NCI-H1417 treated with DMSO at 0.1 percent for 48 hours (cell line): Measurements from ENCODE around the gene IGF2BP1.
"Not testable (repeated sequence)": the region's sequence is repeated elsewhere in the genome, so short reads cannot be mapped to it uniquely, and the experiment has no call there.

Experiments
- DNase-seq: peaks from one replicate; lab custom pipeline; 2025; lab: John Stamatoyannopoulos, UW

Gene IGF2BP1

GRCh38 chr17:48995974-48996721 lies 1.0 kb upstream of the IGF2BP1 start:
- no peak for DNase-seq

- no peak for DNase-seq
Observed at GRCh38 chr17:48996722-48997102, 473 bp upstream of the IGF2BP1 start.

DNA sequence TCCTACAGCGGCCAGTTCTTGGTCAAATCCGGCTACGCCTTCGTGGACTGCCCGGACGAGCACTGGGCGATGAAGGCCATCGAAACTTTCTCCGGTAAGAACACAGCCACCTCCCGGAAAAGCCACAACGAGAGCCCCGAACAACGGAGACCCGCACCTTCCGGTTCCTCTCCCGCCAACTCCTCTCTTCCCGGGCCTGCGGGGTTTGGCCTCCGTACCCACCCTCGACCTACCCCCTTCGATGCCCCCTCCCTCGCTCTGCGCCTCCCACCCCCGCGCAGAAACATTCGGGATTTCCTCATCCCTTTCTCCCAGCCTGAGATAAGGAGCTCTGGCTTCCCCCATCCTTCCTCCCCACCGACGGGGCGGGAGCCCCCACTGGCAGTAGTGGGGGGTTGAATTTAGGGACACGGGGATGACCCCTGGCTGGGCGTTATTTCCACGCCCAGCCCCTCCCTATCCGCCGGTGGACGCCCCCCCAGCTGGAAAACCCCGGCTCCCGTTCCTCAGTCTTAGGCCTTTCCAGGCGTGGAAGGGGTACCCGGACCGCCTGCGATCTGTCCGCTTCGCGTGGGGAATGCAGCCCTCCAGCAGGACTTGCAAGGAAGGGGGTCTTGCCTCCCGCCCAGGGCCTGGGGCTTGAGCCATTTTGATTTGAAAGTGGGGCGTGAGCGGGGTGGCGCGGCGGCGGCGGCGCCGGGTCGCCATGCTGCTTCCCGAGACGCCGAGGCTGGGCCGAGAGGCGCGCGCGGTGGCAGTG lies 822 bp downstream of the IGF2BP1 start:
- DNase-seq, result no peak

DNA sequence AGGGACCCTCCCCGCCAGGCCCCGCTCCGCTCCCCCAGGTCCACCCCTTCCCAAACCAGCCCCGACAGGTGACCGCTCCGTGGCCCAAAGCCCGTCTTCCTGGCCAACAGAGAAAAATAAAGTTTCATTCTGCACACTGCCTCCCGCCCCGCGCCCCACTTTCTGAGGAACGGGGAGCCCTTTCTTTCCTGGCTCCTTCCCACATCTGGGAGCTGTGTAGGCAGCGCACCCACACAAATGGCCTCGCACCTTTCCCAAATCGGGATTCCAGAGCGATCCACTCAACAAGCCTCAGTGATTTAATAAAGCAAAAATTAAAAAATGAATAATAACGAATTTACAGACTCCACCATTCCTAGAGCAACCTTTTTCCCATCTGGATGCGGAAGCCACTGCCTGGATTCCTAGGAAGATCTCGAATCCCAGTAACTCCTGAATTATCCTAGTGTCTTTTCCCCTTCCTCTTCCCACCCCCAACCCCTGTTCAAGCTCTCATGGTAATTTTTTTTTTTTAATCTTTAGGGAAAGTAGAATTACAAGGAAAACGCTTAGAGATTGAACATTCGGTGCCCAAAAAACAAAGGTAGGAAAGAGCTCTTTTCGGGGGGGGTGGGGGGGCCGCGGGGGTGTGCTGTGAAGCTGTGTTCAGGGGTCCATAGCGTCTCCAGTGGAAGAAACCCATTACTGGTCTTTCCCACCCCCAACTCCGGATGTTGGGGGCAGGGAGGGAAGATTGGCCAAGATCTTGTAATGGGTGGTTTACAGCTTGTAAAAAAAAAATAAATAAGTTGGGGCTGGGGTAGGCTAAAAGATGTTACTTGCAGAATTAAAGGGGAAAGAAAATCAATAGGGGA lies 1.6 kb downstream of the IGF2BP1 start:
- no peak for DNase-seq

DNA sequence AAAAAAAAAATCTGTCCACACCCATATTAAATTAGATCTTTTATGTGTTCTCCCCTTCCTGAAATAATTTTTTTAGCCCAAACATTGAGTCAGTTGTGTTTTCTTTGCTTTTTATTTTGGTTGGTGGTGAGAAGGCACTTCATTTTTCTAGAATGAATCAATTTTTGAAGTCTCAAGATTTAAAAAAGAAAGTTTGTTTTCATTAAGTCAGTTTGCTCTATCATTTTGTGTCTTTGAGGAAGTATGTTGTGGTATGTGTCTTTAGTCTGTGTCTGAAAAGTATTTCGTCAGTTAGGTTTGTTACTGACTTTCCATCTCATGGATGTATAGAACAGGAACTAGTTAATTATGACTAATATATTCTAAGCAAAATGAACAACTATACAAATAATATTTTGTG lies 3.8 kb downstream of the IGF2BP1 start:
- no peak for DNase-seq

- no peak for DNase-seq
Observed at GRCh38 chr17:49001671-49002070, 4.5 kb downstream of the IGF2BP1 start.

GRCh38 chr17:49002331-49002730 lies 5.1 kb downstream of the IGF2BP1 start:
- no peak for DNase-seq

DNA sequence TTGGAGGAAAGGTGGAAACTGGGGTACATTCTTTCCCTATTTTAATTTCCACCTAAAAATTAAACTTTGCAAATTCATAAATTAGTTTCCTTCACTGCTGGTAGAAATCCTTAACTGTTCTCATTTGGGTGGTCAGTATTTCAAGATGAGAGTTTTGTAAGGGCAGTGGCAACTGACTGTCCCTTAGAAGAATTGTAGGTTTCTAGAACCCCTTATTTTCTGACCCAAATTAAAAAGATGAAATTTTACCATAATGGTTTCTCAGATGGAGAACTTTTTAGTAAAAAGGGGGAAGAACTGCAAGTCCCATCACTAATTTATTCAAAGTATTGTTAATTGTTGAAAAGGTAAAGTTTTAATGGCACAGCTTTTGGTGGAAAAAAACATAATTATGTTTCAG lies 5.6 kb downstream of the IGF2BP1 start:
- DNase-seq, result no peak

DNA sequence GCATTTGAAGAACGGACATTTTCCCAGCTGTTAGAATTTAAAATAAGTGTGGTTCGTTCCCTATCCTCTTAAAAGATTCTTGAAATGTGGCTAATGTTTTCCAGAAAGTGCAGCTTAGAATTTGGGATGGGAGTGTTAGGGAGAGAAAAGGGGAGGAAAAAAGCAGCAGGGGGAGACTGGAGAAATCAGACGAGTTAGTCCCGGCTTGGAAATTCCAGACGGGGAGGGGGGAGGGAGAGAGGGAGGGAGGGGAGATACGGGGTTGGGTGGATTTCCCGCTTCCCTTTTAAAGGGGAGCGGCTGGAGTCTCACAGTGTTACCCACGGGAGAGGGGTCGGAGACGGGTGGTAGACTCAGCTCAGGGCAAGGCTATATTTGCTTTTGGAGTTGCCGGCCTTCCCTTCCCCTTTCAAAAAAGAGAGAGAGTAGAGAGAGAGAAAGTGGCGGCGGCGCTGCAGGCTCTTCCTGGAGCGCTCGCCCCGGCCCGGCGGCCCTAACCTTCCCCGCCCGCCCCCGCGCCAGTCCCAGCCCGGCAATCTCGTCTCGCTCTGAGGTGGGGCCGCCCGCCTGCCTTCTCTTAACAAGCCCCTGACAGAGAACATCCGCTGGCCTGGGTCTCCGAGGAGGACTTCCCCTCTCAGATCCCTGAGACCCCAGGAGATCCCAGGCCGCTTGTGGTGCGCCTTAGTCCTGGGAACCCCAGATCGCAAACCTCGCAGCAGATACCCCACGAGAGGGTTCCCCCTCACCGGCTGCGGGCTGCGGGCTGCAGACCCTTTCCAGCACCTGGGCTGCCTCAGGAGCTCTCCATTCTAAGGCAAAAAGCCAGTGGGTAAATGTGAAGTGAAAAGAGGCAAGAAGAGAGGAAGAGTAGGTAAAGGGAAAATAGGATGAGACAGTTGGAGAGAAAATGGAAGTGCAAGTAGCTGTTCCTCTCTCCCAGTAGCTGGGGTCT lies 6.6 kb downstream of the IGF2BP1 start:
- DNase-seq, result no peak

- DNase-seq, result no peak
Observed at GRCh38 chr17:49005140-49005539, 8.0 kb downstream of the IGF2BP1 start.

GRCh38 chr17:49008908-49009307 lies 11.7 kb downstream of the IGF2BP1 start:
- DNase-seq, result not testable (repeated sequence)

DNA sequence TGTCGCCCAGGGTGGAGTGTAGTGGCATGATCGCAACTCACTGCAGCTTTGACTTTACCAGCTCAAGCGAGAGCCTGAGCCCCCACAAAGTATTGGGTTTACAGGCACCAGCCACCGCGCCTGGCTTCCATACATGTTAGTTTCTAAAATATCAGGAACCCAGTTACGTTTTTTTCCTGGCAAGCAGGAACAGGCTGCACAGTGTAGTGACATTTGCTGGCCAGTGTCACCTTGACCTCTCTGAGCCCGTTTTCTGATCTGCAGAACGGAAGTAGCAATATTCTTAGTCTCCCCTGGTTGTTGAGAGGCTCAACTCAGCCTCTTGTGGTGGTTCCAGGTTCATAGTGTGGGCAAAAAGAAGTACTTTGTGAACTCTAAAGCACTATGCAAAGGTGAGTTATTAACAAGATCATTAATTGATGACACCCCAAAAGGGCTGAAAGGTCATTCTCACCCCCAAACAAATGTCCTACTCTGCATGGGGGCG lies 15.6 kb downstream of the IGF2BP1 start:
- DNase-seq, result no peak

DNA sequence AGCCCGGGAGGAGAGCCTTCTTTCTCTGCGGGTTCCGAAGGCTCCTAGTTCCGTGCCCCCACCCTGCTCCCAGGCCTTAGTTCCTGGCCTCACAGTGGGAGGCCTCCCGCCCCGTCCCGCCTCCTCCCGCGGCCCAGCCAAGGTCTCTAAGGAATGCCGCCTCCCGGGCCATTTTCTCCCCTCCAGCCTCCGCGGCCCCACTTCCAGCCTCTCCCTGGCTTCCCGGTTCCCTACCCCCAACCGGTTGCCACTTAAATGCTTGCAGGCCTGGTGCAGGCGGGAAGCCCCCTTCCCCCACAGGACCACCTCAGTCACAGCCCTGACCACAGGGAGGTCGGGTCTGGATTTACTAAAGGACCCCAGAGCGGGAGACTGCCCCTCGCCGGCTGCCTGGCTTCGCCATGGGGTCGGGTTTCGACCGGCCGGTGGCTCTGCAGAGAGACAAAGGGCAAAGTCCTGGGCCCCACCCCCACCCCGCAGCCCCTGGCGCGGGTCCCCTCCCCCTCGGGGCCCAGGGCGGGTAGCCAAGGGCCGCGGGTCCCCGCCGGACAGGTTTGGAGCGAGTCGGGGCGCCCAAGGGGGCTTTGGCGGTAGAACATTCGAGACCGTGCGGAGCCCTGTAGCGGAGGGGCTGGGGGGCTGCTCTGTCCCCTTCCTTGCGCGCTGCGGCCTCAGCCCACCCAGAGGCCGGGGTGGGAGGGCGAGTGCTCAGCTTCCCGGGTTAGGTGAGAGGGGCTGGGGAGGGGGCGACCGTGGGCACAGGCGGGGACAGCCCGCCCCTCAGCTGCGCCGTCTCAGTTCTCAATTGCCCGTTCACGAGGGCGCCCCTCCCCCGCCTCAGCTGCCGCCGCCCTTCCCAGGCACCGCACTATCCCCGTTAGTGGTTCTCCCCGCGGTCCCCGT lies 16.4 kb downstream of the IGF2BP1 start:
- DNase-seq, result no peak

GRCh38 chr17:49015179-49015923 lies 18.2 kb downstream of the IGF2BP1 start:
- DNase-seq, result no peak

DNA sequence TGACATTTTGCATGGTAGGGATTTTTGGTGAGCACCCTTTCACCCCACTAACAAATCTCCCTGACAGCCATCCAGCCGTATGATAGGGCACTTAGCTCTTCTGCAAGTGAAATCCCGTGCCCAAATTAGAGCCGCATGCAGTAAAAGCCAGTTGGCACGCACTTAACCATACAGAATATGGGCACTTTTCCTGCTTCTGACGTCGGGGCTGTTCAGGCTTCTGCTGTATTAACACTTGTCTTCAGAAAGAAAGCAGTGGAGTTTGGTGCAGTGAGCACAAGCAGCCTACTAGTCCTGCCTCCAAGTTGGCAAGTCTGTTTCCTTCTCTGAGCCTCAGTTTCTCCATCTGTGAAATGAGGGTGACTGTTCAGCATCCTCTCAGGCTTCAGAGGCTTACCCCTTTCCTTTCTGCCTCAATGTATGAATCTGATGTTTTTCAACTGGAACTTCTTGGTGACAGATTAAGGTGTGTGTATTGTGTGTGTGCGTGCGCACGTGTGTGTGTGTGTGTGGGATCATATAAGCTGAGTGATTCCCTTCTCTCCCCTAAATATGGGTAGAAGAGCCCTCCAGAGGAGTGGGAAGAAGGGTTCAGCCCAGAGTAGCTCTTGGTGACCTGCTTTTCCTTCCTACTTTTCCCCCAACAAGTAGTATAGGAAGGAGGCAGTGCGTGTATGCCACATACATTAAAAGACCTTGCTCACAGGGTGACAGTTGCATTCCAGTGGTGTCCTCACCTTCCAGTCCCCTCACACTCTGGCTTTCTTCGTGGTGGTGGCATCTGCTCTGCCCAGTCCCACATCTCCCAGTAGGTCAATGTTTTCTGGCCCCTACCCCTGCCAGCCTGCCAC lies 19.0 kb downstream of the IGF2BP1 start:
- no peak for DNase-seq

- DNase-seq, result no peak
Observed at GRCh38 chr17:49016775-49017463, 19.7 kb downstream of the IGF2BP1 start.

- no peak for DNase-seq
Observed at GRCh38 chr17:49018116-49018612, 21.0 kb downstream of the IGF2BP1 start.

- no peak for DNase-seq
Observed at GRCh38 chr17:49018748-49019147, 21.6 kb downstream of the IGF2BP1 start.
